ENCODE data around the gene PLD3. TPM values are rescaled to one million over a fixed set of nuclear protein-coding genes. Genes with fewer than 3 reads are reported as not detected.

The PLD3 gene
- total and polyA plus RNA-seq, 2 experiments from 2014 or later = 866 to 875 TPM

DNA sequence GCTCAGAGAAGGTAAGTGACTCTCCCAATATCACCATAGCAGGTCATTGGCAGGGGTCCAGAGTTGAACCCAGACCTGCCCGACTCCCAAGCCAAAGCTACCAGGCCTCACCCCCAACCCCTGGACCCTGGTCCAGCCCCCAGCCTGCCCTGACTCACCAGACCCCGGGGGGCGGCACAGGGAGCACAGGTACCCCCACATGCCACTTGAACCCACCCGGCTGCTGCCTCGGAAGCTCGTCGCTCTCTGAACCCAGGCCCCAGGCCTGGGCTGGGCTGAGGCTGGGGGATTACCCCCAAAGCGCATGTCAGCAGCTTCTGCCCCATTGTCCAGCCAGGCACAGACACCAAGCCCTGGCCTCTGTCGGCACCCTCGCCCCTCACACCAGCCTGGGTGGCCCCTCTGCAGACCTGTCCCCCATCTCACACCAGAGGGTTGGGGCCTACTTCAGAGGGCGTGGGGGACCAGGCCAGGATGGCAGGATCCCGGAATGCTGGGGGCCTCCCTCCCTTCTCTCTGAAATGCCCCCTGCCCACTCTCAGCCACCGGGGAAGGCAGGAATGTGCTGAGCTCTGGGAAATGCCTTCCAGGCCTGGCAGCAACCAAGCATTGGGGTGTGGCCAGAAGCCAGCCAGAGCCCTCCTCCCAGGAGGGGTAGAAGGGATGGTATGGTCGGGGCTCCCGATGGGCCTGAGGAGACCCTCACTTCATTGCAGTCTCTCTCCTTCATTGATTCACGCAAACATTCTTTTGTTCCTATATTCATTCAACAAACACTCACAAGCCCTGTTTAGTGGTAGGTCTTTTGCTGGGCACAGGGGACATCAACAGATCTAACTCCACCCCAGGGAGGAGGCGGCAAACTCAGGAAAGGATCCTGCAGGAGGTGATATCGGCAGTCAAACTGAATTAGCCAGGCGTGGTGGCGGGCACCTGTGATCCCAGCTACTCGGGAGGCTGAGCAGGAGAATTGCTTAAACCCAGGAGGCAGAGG, 66.3 kb downstream of the PLD3 start:
- Histone ChIP-seq H3K36me3 (no peaks in the 10 kb centered on the region), H3K4me3 (no peak overlapping the region), H3K9me3 (ENCODE audit: low read depth) (no peaks in the 10 kb centered on the region), H3K27me3 (no peaks in the 10 kb centered on the region), H3K27ac (no peak overlapping the region), H3K4me1 (ENCODE audit: low read depth) (peaks cover 22% of the 10 kb centered on the region)
- TF ChIP-seq, protein P1, sequence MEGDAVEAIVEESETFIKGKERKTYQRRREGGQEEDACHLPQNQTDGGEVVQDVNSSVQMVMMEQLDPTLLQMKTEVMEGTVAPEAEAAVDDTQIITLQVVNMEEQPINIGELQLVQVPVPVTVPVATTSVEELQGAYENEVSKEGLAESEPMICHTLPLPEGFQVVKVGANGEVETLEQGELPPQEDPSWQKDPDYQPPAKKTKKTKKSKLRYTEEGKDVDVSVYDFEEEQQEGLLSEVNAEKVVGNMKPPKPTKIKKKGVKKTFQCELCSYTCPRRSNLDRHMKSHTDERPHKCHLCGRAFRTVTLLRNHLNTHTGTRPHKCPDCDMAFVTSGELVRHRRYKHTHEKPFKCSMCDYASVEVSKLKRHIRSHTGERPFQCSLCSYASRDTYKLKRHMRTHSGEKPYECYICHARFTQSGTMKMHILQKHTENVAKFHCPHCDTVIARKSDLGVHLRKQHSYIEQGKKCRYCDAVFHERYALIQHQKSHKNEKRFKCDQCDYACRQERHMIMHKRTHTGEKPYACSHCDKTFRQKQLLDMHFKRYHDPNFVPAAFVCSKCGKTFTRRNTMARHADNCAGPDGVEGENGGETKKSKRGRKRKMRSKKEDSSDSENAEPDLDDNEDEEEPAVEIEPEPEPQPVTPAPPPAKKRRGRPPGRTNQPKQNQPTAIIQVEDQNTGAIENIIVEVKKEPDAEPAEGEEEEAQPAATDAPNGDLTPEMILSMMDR (IDR thresholded peaks at IDR 0.05; ENCODE audit: low read depth, low read length) = no peak
- no peak for DNase-seq (ENCODE audit: low read depth in 1 of 2, low spot score in 1 of 2)

DNA sequence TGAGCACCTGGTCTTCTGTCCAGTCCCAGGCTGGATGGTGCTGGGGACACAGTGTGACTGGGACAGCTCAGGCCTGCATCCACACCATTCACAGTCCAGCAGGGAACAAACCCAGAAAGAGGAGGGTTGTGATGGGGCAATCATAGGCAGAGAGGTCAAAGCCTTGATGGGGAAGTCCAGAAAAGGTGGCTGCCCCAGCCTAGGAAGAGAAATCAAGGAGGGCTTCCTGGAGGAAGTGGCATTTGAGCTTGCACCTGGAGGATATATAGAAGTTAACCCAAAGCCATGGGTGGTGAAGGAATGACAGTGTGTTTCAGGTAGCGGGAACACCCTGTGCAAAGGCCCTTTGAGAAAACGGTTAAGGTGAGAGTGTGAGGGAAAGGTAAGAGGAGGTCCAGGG, 67.3 kb downstream of the PLD3 start:
- Histone ChIP-seq H3K27me3 (no peaks in the 10 kb centered on the region), H3K9me3 (ENCODE audit: low read depth) (no peaks in the 10 kb centered on the region), H3K4me3 (no peak overlapping the region), H3K4me1 (ENCODE audit: low read depth) (peaks cover 22% of the 10 kb centered on the region), H3K27ac (no peak overlapping the region), H3K36me3 (no peaks in the 10 kb centered on the region)
- DNase-seq (ENCODE audit: low read depth in 1 of 2, low spot score in 1 of 2) = no peak
- TF ChIP-seq, protein P1 (IDR thresholded peaks at IDR 0.05; ENCODE audit: low read depth, low read length) = no peak

DNA sequence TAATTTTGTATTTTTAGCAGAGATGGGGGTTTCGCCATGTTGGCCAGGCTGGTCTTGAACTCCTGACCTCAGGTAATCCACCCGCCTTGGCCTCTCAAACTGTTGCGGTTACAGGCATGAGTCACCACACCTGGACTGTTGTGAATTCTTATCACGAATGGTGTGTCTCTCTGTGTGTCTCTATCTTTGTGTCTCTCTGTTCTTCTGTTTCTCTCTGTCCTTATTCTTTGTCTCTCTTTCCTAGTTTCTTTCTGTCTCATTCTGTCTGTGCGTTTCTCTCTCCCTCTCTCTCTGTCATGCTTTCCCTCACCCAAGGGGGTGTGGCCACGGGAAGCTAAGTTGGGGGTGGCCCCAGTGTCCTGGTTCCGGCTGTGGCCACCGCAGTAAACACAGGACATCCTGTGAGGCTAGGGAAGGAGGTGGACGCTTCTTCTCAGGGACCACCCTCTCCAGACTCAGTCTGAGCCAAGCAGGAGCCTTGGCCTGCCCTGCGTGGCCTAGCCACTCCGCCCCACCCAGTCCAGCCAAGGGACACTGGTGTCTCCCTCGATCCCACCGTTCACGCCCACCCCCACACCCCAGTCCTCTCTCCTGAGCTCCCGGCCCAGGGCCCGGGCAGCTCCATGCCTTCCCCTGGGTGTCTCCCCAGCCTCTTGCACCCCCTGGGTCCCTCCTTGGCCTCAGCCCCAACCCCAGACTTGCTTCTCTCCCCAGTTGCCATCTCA, 68.6 kb downstream of the PLD3 start:
- Histone ChIP-seq H3K27me3 (no peaks in the 10 kb centered on the region), H3K4me1 (ENCODE audit: low read depth) (peaks cover 18% of the 10 kb centered on the region), H3K9me3 (ENCODE audit: low read depth) (no peaks in the 10 kb centered on the region), H3K36me3 (no peaks in the 10 kb centered on the region), H3K4me3 (no peak overlapping the region), H3K27ac (peak overlapping the region; percentile 67)
- peak in 1 of 2 donors; percentile 39 for DNase-seq (ENCODE audit: low read depth in 1 of 2, low spot score in 1 of 2)
- TF ChIP-seq, protein P1 (IDR thresholded peaks at IDR 0.05; ENCODE audit: low read depth, low read length) = no peak

DNA sequence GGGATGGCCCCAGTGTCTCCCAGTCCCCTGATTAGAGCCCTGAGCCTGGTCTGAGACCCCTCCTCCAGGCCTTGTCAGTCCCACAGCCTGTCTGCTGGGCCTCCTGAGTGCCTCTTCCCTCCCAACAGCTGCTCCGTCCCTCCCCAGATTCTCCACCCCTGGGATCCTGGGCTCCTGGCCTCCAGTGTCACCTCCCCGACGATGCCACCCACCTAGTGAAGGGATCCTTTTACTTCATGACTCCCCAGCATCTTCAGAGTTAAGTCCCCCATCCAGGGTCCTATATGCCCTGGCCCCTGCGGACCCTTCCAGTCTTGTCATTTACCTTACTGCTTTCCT, 69.1 kb downstream of the PLD3 start:
- TF ChIP-seq, protein P1 (IDR thresholded peaks at IDR 0.05; ENCODE audit: low read depth, low read length) = no peak
- H3K9me3 ChIP-seq (ENCODE audit: low read depth) = no peaks in the 10 kb centered on the region
- peak overlapping the region; percentile 67 for H3K27ac ChIP-seq
- no peaks in the 10 kb centered on the region for H3K27me3 ChIP-seq
- no peak overlapping the region for H3K4me3 ChIP-seq
- peaks cover 22% of the 10 kb centered on the region for H3K4me1 ChIP-seq (ENCODE audit: low read depth)
- DNase-seq (ENCODE audit: low read depth in 1 of 2, low spot score in 1 of 2) = no peak
- H3K36me3 ChIP-seq = no peaks in the 10 kb centered on the region

DNA sequence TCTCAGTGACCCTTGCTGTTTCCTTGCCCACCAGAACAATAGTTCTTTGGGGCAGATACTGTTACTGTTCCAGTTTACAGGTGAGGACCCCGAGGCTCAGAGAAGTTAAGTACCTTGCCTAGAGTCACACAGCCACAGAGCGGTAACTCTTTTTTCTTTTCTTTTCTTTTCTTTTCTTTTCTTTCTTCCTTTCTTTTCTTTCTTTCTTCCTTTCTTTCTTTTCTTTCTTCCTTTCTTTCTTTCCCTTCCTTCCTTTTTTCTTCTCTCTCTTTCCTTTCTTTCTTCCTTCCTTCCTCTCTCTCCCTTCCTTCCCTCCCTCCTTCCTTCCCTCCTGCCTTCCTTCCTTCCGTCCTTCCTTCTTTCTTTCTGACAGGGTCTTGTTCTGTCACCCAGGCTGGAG, 69.5 kb downstream of the PLD3 start:
- peak overlapping the region; percentile 67 for H3K27ac ChIP-seq
- H3K27me3 ChIP-seq = no peaks in the 10 kb centered on the region
- H3K4me3 ChIP-seq = no peak overlapping the region
- no peaks in the 10 kb centered on the region for H3K36me3 ChIP-seq
- H3K4me1 ChIP-seq (ENCODE audit: low read depth) = peaks cover 23% of the 10 kb centered on the region
- no peak for DNase-seq (ENCODE audit: low read depth in 1 of 2, low spot score in 1 of 2)
- no peaks in the 10 kb centered on the region for H3K9me3 ChIP-seq (ENCODE audit: low read depth)
- TF ChIP-seq, protein P1 (IDR thresholded peaks at IDR 0.05; ENCODE audit: low read depth, low read length) = no peak

All from cardiac muscle cell (in vitro differentiated cells and primary cell).